ENCODE measurements around the gene CLASP1.
"Not testable (repeated sequence)": the region's sequence is repeated elsewhere in the genome, so short reads cannot be mapped to it uniquely, and the experiment has no call there.

The CLASP1 gene

GRCh38 chr2:121334581-121335293, 314.5 kb downstream of the CLASP1 start:
- no peak overlapping the region for H3K4me3 ChIP-seq (ENCODE audit: low read depth, low read length)
- no peak for TF ChIP-seq CTCF (IDR thresholded peaks at IDR 0.05; ENCODE audit: borderline replicate concordance, insufficient read depth, low read depth, low read length)

- no peak overlapping the region for H3K4me3 ChIP-seq (ENCODE audit: low read depth, low read length)
- TF ChIP-seq CTCF (IDR thresholded peaks at IDR 0.05; ENCODE audit: borderline replicate concordance, insufficient read depth, low read depth, low read length) = no peak
These were observed 315.3 kb downstream of the CLASP1 start for GRCh38 chr2:121333834-121334558.

- TF ChIP-seq CTCF (IDR thresholded peaks at IDR 0.05; ENCODE audit: borderline replicate concordance, insufficient read depth, low read depth, low read length) = no peak
- no peak overlapping the region for H3K4me3 ChIP-seq (ENCODE audit: low read depth, low read length)
These were observed 316.0 kb downstream of the CLASP1 start for GRCh38 chr2:121333231-121333630.

- H3K4me3 ChIP-seq (ENCODE audit: low read depth, low read length) = not testable (repeated sequence)
These were observed 317.9 kb downstream of the CLASP1 start for GRCh38 chr2:121331324-121331723.

- TF ChIP-seq CTCF (IDR thresholded peaks at IDR 0.05; ENCODE audit: borderline replicate concordance, insufficient read depth, low read depth, low read length) = no peak
- H3K4me3 ChIP-seq (ENCODE audit: low read depth, low read length) = no peak overlapping the region
These were observed 318.3 kb downstream of the CLASP1 start for GRCh38 chr2:121330921-121331320.

- no peak overlapping the region for H3K4me3 ChIP-seq (ENCODE audit: low read depth, low read length)
- no peak for TF ChIP-seq CTCF (IDR thresholded peaks at IDR 0.05; ENCODE audit: borderline replicate concordance, insufficient read depth, low read depth, low read length)
These were observed 319.5 kb downstream of the CLASP1 start for GRCh38 chr2:121329786-121330185.

- no peak for TF ChIP-seq CTCF (IDR thresholded peaks at IDR 0.05; ENCODE audit: borderline replicate concordance, insufficient read depth, low read depth, low read length)
These were observed 322.6 kb downstream of the CLASP1 start for GRCh38 chr2:121326628-121327027.

More at GRCh38 chr2:121326628-121327027, 322.6 kb downstream of the CLASP1 start:
- no peak overlapping the region for H3K4me3 ChIP-seq (ENCODE audit: low read depth, low read length)
